ENCODE measurements around the gene GPR55.

GRCh38 chr2:230868947-230869913 is 55.8 kb downstream of the GPR55 start:
- TF ChIP-seq CTCF (IDR thresholded peaks at IDR 0.05 in 8 of 11, conservative IDR thresholded peaks at IDR 0.05 in 3 of 11), result no peak
- TF ChIP-seq POLR2A (IDR thresholded peaks at IDR 0.05), result no peak
